ENCODE data around the gene GLRA3.

The GLRA3 gene

DNA sequence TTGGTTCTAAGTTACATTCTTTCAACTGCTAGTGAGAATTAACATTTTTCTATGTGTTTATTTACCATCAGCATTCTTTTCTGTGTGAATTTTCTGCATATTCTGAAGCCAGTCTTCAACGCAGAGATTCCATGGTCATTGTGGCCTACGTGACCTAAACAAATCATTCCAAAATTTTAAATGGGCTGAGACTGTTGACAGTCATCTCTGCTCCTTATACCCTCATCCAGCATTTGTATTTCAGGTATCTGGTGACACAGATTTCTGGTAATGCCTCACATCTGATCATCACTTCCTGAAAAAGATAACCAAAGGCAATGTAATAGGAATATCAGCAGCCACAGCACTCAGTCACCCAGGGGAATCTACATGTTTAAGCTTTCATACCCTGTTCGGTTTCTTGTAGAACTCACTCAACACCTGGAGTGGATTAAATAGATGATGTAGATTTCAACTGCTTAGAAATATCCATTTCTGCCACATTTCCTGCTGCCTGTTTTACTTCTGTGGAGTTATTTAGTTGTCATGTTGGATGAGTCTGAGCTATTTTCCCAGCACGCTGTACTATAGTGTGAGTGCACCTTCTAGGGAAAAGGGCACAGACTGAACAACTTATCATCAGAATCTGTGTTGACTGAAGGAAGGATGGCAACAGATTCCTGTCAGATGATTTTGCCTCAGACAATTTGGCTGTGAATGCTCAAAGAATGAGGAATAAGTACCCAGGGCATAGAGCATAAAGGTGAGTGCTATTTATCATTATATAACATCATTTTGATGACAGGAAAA lies 233.7 kb downstream of the GLRA3 start:
- DNase-seq (ENCODE audit: low read depth), result no peak

DNA sequence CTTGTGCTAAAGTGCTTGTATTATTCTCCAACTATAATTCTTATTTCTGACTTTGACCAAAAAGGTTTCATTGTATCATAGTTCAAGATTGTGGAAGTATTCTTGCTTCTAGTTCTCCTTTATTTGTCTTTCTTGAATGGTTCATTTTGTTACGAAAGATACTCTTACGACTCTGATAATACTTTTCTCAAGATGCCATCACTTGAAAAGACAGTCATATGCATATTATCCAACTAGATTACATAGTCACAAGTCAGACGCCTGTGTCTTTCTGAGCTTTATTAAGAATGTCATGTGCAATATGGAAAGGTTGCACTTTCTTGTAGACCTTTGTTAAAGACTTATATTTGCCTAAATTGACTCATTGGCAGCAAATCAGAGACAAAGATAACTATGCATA lies 235.3 kb downstream of the GLRA3 start:
- no peak for DNase-seq (ENCODE audit: low read depth)

DNA sequence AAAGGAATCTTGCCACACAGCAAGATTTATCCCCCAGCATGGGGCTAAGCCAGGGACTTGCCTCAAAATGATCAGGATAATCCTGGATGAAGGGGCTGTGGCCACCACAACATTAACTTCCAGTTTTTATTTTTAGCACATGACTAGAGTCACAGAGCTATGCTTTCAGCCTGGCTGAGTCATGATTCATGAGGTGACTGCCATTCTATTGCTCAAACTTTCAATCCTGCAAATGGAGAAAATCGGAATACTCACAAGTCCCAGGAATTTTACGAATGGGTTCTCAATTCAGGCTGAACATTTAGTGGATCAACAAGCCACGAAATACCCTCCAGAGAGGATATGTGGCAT lies 236.1 kb downstream of the GLRA3 start:
- DNase-seq (ENCODE audit: low read depth), result peak; percentile 24

DNA sequence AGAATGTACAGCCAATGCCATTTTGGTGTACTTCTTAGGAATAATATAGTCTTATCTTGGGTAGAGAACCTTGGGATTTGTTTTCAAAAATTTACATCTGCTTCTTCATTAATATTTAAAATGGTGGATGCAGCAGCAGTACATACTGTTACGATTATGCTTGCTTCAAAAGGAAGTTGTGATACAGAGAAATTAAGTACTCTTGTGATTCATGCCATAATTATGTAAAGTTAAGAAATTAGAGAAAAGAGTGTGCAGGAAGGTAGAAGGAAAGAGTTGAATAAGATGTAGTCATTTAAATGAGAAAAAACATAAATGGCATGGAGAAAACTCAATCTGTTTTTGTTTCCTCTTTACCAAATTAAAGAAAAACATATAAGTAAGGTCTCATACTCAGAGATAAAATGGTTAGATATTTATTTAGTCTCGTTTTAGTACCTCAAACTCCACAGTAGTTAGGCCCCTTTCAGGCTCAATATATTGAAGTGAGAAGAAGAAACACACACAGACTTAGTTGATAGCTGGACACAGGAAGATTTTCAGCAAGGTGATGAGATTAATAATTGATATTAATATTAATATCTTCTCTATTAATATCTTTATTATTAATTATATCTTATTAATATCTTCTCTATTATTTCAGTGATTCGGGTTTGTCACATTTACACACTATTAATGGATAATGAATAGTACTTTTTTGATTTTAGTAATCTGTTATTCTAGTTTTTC lies 236.6 kb downstream of the GLRA3 start:
- no peak for DNase-seq (ENCODE audit: low read depth)

DNA sequence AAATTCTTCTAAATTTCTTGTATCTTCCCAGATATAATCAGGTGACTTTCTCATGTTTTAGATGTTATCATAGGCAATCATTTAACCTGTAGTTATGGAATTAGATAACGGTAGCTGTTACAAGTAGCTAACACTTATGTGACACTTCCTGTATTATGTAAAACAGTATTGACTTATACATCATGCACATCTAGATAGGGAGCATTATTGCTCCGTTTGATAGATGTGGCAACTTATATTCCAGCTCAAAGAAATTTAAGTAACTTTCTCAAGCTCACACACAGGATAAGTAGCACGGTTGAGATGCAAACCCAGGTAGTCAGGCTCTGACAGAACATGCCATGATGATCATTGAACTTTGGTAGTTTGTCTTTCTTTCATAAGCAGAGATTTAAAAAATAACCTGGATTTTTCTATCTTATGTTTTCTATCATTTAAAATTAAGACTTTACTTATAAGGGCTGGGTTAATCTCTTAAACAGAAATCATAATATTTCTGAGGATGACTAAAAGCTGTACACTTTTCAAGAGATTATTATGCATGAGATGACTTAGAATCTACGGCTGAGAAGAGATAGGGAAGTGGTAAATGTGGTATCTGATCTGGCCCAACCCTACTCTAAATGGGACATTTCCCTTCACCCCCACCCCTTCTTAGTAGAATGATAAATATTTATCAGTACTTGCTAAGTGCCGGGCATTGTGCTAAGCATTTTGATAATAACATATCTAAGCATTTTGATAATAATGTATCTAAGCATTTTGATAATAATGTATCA lies 237.6 kb downstream of the GLRA3 start:
- DNase-seq (ENCODE audit: low read depth), result no peak

DNA sequence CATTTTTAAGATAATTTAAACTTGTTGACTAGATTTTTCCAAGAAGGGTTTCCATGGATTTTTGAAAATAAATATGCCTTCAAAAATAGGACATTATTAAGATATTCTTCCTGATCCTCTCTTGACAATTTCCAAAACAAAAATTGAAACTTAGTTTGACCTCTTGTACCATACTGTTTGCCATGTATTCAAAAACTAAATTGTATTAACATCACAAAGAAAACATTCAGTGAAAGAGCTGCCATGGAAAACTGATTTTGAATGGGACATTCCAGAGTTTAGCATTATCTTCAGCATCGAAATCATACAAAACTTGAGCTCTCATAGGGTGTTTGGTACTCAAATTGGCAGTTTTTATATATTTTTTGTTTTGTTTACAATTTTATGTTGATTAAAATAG lies 238.7 kb downstream of the GLRA3 start:
- DNase-seq (ENCODE audit: low read depth), result no peak

Data from HS-27A (cell line).